ENCODE results near the gene PLTP. TPM values are rescaled to one million over a fixed set of nuclear protein-coding genes. Genes with fewer than 3 reads are reported as not detected.
A peak's percentile ranks its signal among the peaks of the same experiment; 100 is the strongest.

Gene PLTP
- total and polyA plus RNA-seq, 2 of the 13 experiments (the other 11 are each of a cell fraction or from before 2014, with no cell fraction given), result 16.9 to 28.6 TPM

GRCh38 chr20:45946149-45946970, 34.4 kb upstream of the PLTP start (continued):
- TF ChIP-seq AHDC1 (CRISPR knock-in tag; IDR thresholded peaks at IDR 0.05; ENCODE audit: borderline replicate concordance) (no peak), NFE2 (CRISPR knock-in tag; IDR thresholded peaks at IDR 0.05) (no peak; the same call in 1 of the 2 replicates), ZNF772 (CRISPR knock-in tag; IDR thresholded peaks at IDR 0.05) (peak; percentile 94), SKIL (CRISPR knock-in tag; IDR thresholded peaks at IDR 0.05; ENCODE audit: borderline replicate concordance) (0 out of 2 replicates have a peak, but pooled peaks have one; percentile 47), ZBTB37 (CRISPR knock-in tag; IDR thresholded peaks at IDR 0.05) (no peak; the same call in 1 of the 2 replicates), E2F2 (CRISPR knock-in tag; IDR thresholded peaks at IDR 0.05; ENCODE audit: borderline replicate concordance) (0 out of 2 replicates have a peak, but pooled peaks have one; percentile 48), FLYWCH1 (CRISPR knock-in tag; IDR thresholded peaks at IDR 0.05) (no peak), ZNF644 (CRISPR knock-in tag; IDR thresholded peaks at IDR 0.05; ENCODE audit: low read depth) (peak; percentile 73), ZNF160 (CRISPR knock-in tag; IDR thresholded peaks at IDR 0.05) (peak; percentile 80; the same call in 1 of the 2 replicates), AKAP8 (CRISPR knock-in tag; IDR thresholded peaks at IDR 0.05) (peak; percentile 88), NCOA1 (CRISPR knock-in tag; IDR thresholded peaks at IDR 0.05) (no peak), MAFG (CRISPR knock-in tag; IDR thresholded peaks at IDR 0.05) (no peak), MBD4 (IDR thresholded peaks at IDR 0.05; ENCODE audit: borderline replicate concordance, low read length) (no peak), NCOA5 (CRISPR knock-in tag; IDR thresholded peaks at IDR 0.05) (0 out of 2 replicates have a peak, but pooled peaks have one; percentile 57), CC2D1A (CRISPR knock-in tag; IDR thresholded peaks at IDR 0.05) (no peak), ZNF720 (CRISPR knock-in tag; IDR thresholded peaks at IDR 0.05) (no peak; the same call in 1 of the 2 replicates), FOSL2 (CRISPR knock-in tag; IDR thresholded peaks at IDR 0.05) (peak; percentile 92), ETV6 (CRISPR knock-in tag; conservative IDR thresholded peaks at IDR 0.05) (no peak; the same call in 1 of the 2 replicates), ZNF883 (CRISPR knock-in tag; IDR thresholded peaks at IDR 0.05; ENCODE audit: not compliant biosample characterization) (peak; percentile 97)

Measured in HepG2 (cell line).